Astrocyte of the cerebellum (primary cell): ENCODE results near the gene NPIPB6.

Source experiments
- DNase-seq: peaks from one replicate; pipeline ENCODE4 v3.0.0-alpha.2; 2011; ENCODE audit warnings: low read depth
- H3K4me3 ChIP-seq: 2 replicates; pipeline ENCODE4 v1.5.1; 2011; ENCODE audit warnings: mild to moderate bottlenecking, low read depth, low read length, moderate library complexity
- in situ Hi-C: cut with HindIII; loops from 2 replicates; pipeline ENCODE4 v1.10.0; 2017; ENCODE audit warnings: low sequenced_read_pairs
- TF ChIP-seq, protein P1 (sequence below): IDR thresholded peaks from 2 replicates; pipeline ENCODE4 v1.5.1; 2012; ENCODE audit warnings: low read length, low read depth, moderate library complexity, mild to moderate bottlenecking; ENCODE audit errors: missing control alignments

The NPIPB6 gene

DNA sequence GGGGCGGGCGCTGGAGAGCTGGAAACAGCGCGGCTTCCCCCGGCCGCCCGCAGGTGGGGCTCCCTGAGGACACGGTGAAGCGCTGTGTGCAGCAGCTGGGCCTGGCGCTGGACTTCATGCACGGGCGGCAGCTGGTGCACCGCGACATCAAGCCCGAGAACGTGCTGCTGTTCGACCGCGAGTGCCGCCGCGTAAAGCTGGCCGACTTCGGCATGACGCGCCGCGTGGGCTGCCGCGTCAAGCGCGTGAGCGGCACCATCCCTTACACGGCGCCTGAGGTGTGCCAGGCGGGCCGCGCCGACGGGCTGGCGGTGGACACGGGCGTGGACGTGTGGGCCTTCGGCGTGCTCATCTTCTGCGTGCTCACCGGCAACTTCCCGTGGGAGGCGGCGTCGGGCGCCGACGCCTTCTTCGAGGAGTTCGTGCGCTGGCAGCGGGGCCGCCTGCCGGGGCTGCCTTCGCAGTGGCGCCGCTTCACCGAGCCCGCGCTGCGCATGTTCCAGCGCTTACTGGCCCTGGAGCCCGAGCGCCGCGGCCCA lies 43.2 kb downstream of the NPIPB6 start:
- H3K4me3 ChIP-seq, result no peak overlapping the region
- in situ Hi-C loops, result no loop called here
- no peak for DNase-seq
- TF ChIP-seq, protein P1, sequence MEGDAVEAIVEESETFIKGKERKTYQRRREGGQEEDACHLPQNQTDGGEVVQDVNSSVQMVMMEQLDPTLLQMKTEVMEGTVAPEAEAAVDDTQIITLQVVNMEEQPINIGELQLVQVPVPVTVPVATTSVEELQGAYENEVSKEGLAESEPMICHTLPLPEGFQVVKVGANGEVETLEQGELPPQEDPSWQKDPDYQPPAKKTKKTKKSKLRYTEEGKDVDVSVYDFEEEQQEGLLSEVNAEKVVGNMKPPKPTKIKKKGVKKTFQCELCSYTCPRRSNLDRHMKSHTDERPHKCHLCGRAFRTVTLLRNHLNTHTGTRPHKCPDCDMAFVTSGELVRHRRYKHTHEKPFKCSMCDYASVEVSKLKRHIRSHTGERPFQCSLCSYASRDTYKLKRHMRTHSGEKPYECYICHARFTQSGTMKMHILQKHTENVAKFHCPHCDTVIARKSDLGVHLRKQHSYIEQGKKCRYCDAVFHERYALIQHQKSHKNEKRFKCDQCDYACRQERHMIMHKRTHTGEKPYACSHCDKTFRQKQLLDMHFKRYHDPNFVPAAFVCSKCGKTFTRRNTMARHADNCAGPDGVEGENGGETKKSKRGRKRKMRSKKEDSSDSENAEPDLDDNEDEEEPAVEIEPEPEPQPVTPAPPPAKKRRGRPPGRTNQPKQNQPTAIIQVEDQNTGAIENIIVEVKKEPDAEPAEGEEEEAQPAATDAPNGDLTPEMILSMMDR, result no peak

DNA sequence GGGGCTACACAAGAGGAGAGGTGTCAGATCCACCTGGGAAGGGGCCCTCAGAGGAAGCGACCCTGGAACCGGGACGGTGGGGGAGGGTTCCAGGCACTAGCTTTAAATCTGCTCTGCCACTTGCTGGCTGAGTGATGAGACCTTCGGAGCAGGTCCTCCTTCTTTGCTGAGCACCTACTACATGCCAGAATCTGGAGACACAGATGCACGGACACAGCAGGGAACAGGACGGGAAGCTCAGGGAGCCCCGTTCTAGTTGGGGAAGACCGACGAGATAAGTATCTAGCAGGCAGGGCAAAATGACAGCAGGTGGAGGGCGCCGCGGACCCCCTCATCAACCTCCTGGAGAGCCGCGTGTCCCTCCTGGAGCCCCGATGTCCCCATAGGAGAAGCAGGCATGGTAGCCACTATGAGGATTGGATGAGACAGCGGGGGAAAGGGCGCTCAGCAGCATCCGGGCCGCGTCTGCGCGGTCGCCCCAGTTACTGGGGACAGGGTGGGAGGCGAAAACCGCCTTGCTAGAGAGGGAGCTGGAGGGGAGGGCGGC lies 43.8 kb downstream of the NPIPB6 start:
- no peak for DNase-seq
- H3K4me3 ChIP-seq, result no peak overlapping the region
- in situ Hi-C loops, result no loop called here
- TF ChIP-seq, protein P1, result no peak

DNA sequence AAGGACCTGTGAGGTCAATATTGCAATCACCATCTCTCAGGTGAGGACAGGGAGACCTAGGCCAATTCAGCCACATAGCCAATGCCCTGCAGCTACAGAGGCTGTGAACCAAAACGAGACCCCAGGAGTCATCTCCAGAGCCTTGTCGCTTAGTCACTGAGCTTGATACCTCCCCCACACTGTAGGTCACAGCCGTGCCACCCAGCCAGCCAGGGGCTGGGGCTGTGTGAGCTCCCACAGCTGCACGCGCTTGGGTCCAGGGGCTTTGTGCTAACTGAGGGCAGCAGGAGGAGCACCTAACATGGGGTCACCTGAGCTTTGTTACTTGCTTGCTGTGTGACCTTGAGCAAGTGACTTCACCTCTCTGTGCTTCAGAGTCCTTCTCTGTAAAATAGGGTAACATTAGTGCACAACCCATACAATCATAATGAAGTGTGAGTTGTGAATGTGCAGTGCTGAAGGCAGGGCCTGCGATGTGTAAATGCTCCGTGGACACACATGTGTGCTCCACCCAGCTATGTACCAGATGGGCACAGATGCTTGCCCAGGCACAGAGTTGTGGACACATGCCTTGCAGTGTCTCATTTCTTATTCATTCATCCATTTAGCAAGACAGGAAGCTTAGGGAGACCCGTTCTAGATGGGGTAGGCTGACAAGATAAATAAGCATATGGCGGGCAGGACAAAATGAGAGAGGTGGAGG lies 45.1 kb downstream of the NPIPB6 start:
- no peak for DNase-seq
- H3K4me3 ChIP-seq, result no peak overlapping the region
- TF ChIP-seq, protein P1, result no peak
- in situ Hi-C loops, result no loop called here

DNA sequence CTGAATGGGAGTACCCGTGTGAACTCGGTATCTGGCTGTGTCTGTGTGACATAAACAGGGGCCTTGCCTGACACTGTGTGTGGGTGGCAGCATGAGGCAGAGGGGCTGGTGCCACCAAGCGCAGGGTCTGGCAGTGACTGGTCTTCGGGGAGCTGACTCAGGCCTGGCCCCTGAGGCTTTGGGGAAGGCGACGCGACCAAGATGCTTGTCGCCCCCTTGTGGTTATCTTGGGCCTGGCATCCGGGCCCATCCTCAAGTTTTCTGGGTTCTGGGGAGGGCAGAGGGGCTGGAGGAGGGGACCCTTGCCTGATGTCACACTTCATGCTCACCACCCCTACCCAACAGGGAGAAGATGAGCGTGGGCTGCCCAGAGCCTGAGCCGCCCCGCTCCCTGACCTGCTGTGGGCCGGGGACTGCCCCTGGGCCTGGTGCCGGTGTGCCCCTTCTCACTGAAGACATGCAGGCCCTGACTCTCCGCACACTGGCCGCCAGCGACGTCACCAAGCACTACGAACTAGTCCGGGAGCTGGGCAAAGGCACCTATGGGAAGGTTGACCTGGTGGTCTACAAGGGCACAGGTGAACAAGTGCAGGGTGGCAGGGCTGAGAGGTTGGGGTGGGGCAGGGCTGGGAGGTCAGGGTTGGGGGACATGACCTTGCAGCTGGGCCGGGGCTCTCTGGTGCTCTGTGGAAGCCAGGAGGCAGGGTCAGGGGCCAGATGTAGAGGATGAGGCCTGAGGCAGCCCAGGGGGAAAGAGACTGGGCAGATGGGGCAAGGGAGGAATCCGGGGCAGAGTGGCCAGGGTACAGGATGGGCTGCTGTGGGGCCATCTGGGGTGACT lies 46.0 kb downstream of the NPIPB6 start:
- in situ Hi-C loops, result no loop called here
- TF ChIP-seq, protein P1, result peak; percentile 90
- DNase-seq, result no peak
- H3K4me3 ChIP-seq, result no peak overlapping the region

DNA sequence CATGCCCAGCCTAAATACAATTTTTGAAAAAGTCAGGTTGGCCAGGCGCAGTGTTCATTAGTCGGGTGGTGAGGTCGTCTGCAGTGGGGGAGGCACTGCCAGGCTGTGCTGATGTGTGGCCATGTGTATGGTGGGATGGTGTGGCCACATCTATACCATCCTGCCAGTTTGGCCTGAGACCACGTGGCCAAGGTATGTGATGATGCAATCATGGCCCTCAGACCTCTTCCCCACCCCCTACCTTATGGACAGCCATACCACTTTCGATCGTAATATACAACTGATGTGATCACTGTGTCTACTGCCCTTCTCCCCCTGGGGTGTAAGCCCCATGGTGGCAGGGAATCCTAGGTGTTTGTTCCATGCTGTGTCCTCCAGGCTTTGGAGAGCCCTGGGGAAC lies 47.3 kb downstream of the NPIPB6 start:
- TF ChIP-seq, protein P1, result no peak
- no peak overlapping the region for H3K4me3 ChIP-seq
- in situ Hi-C loops, result no loop called here
- no peak for DNase-seq

DNA sequence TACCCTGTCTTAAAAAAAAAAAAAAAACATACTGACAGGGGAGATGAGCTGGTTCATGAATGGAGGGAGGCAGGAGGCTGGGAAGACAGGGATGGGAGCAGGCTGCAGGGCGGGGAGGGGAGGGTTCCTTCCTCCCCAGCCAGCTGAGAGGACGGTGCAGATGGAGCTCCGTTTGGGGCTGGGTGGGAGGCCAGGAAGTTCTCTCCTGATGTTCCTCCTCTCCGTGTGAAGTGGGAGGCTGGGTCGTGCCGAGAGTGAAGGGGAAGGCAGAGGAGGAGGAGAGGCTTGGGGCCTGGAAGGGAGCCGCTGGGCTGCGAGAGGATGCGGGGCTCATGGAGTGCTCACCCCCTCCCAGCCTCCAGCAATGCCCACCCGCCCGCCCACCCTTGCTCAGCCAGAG lies 49.7 kb downstream of the NPIPB6 start:
- TF ChIP-seq, protein P1, result no peak

More for the DNA sequence above, 49.7 kb downstream of the NPIPB6 start:
- in situ Hi-C loops, result no loop called here
- DNase-seq, result no peak
- H3K4me3 ChIP-seq, result no peak overlapping the region
